WTC11 (cell line): ENCODE results near the gene DNAJC2. TPM values are rescaled to one million over a fixed set of nuclear protein-coding genes. Genes with fewer than 3 reads are reported as not detected.

ENCODE experiments used
- ATAC-seq: fragments of 200-7000 bp; cut with Tn5 transposase; 2 replicates; pipeline ENCODE4 v1.10.0; 2021; ENCODE audit warnings: mild to moderate bottlenecking, moderate library complexity
- CTCF ChIA-PET: fragments of 300-600 bp; sonication (Branson Sonifier 250); formaldehyde crosslinking; loops from one replicate; lab custom pipeline; 2021; ENCODE audit warnings: antibody characterized with exemption; lab: Charles Lee
- POLR2A ChIA-PET: fragments of 350-600 bp; sonication (Branson Sonifier 250); formaldehyde crosslinking; loops from one replicate; lab custom pipeline; 2021; ENCODE audit warnings: antibody characterized with exemption; lab: Charles Lee
- DNase-seq: peaks from one replicate; pipeline ENCODE4 v3.0.0; 2021; ENCODE audit warnings: low spot score
- H3K27ac Mint-ChIP-seq: 2 replicates; pipeline ENCODE4 v1.8.0; 2021; ENCODE audit warnings: mixed read lengths
- H3K27me3 Mint-ChIP-seq: 2 replicates; pipeline ENCODE4 v1.8.0; 2021; ENCODE audit warnings: low read depth, mild to moderate bottlenecking, moderate library complexity, mixed read lengths
- H3K36me3 Mint-ChIP-seq: 2 replicates; pipeline ENCODE4 v1.8.0; 2021; ENCODE audit warnings: mixed read lengths
- H3K4me1 Mint-ChIP-seq: 2 replicates; pipeline ENCODE4 v1.8.0; 2022; ENCODE audit warnings: mixed read lengths
- H3K4me3 Mint-ChIP-seq: 2 replicates; pipeline ENCODE4 v1.8.0; 2021; ENCODE audit warnings: mild to moderate bottlenecking, moderate library complexity, mixed read lengths
- H3K9me3 Mint-ChIP-seq: 2 replicates; pipeline ENCODE4 v1.8.0; 2021; ENCODE audit warnings: mixed read lengths
- CREM ChIP-seq: sonication (generic); formaldehyde crosslinking; IDR thresholded peaks from 2 replicates; pipeline ENCODE4 v1.8.1; 2022; ENCODE audit warnings: mild to moderate bottlenecking, missing genetic modification reagents, moderate library complexity
- E2F4 ChIP-seq: sonication (generic); formaldehyde crosslinking; IDR thresholded peaks from 2 replicates; pipeline ENCODE4 v1.8.1; 2022; ENCODE audit warnings: low read depth, mild to moderate bottlenecking, moderate library complexity, missing genetic modification reagents, borderline replicate concordance
- GABPB1 ChIP-seq: sonication (generic); formaldehyde crosslinking; IDR thresholded peaks from 2 replicates; pipeline ENCODE4 v1.8.1; 2023; ENCODE audit warnings: mild to moderate bottlenecking, missing genetic modification reagents
- IRF1 ChIP-seq: sonication (generic); formaldehyde crosslinking; IDR thresholded peaks from 2 replicates; pipeline ENCODE4 v1.8.0; 2023; ENCODE audit warnings: missing genetic modification reagents
- NFATC4 ChIP-seq: fragments of 250-450 bp; sonication (Bioruptor Pico); IDR thresholded peaks from 2 replicates; pipeline ENCODE4 v1.9.0; 2021; ENCODE audit warnings: mild to moderate bottlenecking
- RELA ChIP-seq: sonication (generic); formaldehyde crosslinking; IDR thresholded peaks from 2 replicates; pipeline ENCODE4 v1.8.1; 2022; ENCODE audit warnings: missing genetic modification reagents, mild to moderate bottlenecking, borderline replicate concordance
- SOX15 ChIP-seq: fragments of 250-450 bp; sonication (Bioruptor Pico); IDR thresholded peaks from 2 replicates; pipeline ENCODE4 v1.9.0; 2021; ENCODE audit warnings: mild to moderate bottlenecking
- TP53 ChIP-seq: sonication (generic); formaldehyde crosslinking; IDR thresholded peaks from 2 replicates; pipeline ENCODE4 v1.8.1; 2023; ENCODE audit warnings: mild to moderate bottlenecking, missing genetic modification reagents
- ZNF219 ChIP-seq: sonication (generic); formaldehyde crosslinking; IDR thresholded peaks from 2 replicates; pipeline ENCODE4 v1.8.0; 2023; ENCODE audit warnings: missing genetic modification reagents, mild to moderate bottlenecking, borderline replicate concordance
- ZNF263 ChIP-seq: sonication (generic); formaldehyde crosslinking; IDR thresholded peaks from 2 replicates; pipeline ENCODE4 v1.8.1; 2022; ENCODE audit warnings: low read depth, mild to moderate bottlenecking, moderate library complexity, missing genetic modification reagents
- ZNF396 ChIP-seq: fragments of 250-450 bp; sonication (Bioruptor Pico); IDR thresholded peaks from 2 replicates; pipeline ENCODE4 v1.8.0; 2021; ENCODE audit warnings: mild to moderate bottlenecking, moderate library complexity, borderline replicate concordance
- ZNF423 ChIP-seq: fragments of 250-450 bp; sonication (Bioruptor Pico); IDR thresholded peaks from 2 replicates; pipeline ENCODE4 v2.1.2; 2022; ENCODE audit warnings: mild to moderate bottlenecking, moderate library complexity
- ZNF532 ChIP-seq: fragments of 250-450 bp; sonication (Bioruptor Pico); IDR thresholded peaks from 2 replicates; pipeline ENCODE4 v1.9.0; 2021; ENCODE audit warnings: mild to moderate bottlenecking, borderline replicate concordance
- ZNF671 ChIP-seq: fragments of 250-450 bp; sonication (Bioruptor Pico); IDR thresholded peaks from 2 replicates; pipeline ENCODE4 v1.8.0; 2021; ENCODE audit warnings: mild to moderate bottlenecking
- ZSCAN18 ChIP-seq: fragments of 250-450 bp; sonication (Bioruptor Pico); IDR thresholded peaks from 2 replicates; pipeline ENCODE4 v2.1.2; 2022; ENCODE audit warnings: mild to moderate bottlenecking, moderate library complexity
- total RNA-seq: library from RNA; stranded (reverse); gene quantifications from 3 replicates; pipeline ENCODE4 v1.2.3, GENCODE V29; 2021
- TF ChIP-seq, protein P1 (sequence below): fragments of 250-450 bp; sonication (Bioruptor Pico); IDR thresholded peaks from 2 replicates; pipeline ENCODE4 v1.9.0; 2021; ENCODE audit warnings: mild to moderate bottlenecking
- TF ChIP-seq, protein P2 (sequence below): sonication (generic); formaldehyde crosslinking; IDR thresholded peaks from 2 replicates; pipeline ENCODE4 v1.8.1; 2023; ENCODE audit warnings: mild to moderate bottlenecking, missing genetic modification reagents, moderate library complexity
- TF ChIP-seq, protein P3 (sequence below): sonication (generic); formaldehyde crosslinking; IDR thresholded peaks from 2 replicates; pipeline ENCODE4 v1.8.1; 2023; ENCODE audit warnings: mild to moderate bottlenecking, missing genetic modification reagents, moderate library complexity
- TF ChIP-seq, protein P4 (sequence below): fragments of 250-450 bp; sonication (Bioruptor Pico); conservative IDR thresholded peaks from 2 replicates; pipeline ENCODE4 v1.9.0; 2021; ENCODE audit warnings: mild to moderate bottlenecking

The DNAJC2 gene
- total RNA-seq, 1 experiment from 2014 or later, result 39.7 TPM

DNA sequence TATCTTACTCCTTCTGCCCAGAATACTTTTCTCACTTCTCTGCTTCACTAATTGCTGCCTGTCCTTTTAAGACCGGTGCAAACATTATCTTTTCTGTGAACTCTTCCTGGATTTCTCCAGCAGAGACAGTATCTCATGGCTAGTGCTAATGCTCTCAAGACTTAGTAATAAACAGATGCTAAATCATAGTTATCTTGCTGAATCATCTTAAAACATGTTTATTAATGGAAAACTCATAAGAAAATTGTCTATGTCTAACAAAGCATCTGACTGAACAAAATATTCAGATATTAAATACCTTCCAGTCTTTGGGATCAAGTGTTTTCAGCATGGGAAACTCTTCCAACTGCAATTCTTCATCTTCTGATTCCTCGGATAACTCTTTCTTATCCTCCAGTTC, 3.1 kb downstream of the DNAJC2 start (continued):
- TF ChIP-seq, protein P1, sequence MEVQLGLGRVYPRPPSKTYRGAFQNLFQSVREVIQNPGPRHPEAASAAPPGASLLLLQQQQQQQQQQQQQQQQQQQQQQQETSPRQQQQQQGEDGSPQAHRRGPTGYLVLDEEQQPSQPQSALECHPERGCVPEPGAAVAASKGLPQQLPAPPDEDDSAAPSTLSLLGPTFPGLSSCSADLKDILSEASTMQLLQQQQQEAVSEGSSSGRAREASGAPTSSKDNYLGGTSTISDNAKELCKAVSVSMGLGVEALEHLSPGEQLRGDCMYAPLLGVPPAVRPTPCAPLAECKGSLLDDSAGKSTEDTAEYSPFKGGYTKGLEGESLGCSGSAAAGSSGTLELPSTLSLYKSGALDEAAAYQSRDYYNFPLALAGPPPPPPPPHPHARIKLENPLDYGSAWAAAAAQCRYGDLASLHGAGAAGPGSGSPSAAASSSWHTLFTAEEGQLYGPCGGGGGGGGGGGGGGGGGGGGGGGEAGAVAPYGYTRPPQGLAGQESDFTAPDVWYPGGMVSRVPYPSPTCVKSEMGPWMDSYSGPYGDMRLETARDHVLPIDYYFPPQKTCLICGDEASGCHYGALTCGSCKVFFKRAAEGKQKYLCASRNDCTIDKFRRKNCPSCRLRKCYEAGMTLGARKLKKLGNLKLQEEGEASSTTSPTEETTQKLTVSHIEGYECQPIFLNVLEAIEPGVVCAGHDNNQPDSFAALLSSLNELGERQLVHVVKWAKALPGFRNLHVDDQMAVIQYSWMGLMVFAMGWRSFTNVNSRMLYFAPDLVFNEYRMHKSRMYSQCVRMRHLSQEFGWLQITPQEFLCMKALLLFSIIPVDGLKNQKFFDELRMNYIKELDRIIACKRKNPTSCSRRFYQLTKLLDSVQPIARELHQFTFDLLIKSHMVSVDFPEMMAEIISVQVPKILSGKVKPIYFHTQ, result no peak
- TF ChIP-seq ZNF671 (CRISPR knock-in tag), result no peak
- no peak for TF ChIP-seq E2F4 (CRISPR knock-in tag)
- TF ChIP-seq TP53 (CRISPR knock-in tag), result no peak
- no peak for TF ChIP-seq ZNF396 (CRISPR knock-in tag)

GRCh38 chr7:103338864-103339263, 5.7 kb downstream of the DNAJC2 start:
- DNase-seq (no peak), ATAC-seq (no peak)
- Mint-ChIP-seq H3K4me1 (peaks cover 5% of the 10 kb centered on the region; the same call in 1 of the 2 replicates), H3K27ac (no peak overlapping the region), H3K27me3 (no peaks in the 10 kb centered on the region), H3K36me3 (peaks cover 54% of the 10 kb centered on the region), H3K4me3 (no peak overlapping the region), H3K9me3 (no peaks in the 10 kb centered on the region)
- ChIA-PET CTCF (no interaction called here), POLR2A (no interaction called here)
- TF ChIP-seq, protein P2, sequence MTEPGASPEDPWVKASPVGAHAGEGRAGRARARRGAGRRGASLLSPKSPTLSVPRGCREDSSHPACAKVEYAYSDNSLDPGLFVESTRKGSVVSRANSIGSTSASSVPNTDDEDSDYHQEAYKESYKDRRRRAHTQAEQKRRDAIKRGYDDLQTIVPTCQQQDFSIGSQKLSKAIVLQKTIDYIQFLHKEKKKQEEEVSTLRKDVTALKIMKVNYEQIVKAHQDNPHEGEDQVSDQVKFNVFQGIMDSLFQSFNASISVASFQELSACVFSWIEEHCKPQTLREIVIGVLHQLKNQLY, result no peak
- TF ChIP-seq ZNF532 (CRISPR knock-in tag), result no peak
- no peak for TF ChIP-seq GABPB1
- no peak for TF ChIP-seq ZNF423 (CRISPR knock-in tag)
- TF ChIP-seq ZSCAN18 (CRISPR knock-in tag), result no peak
- TF ChIP-seq IRF1 (CRISPR knock-in tag), result no peak
- TF ChIP-seq ZNF219 (CRISPR knock-in tag), result no peak
- TF ChIP-seq RELA (CRISPR knock-in tag), result no peak
- TF ChIP-seq NFATC4 (CRISPR knock-in tag), result no peak
- TF ChIP-seq, protein P1, result no peak
- no peak for TF ChIP-seq SOX15 (CRISPR knock-in tag)
- no peak for TF ChIP-seq ZNF263 (CRISPR knock-in tag)
- TF ChIP-seq, protein P3, sequence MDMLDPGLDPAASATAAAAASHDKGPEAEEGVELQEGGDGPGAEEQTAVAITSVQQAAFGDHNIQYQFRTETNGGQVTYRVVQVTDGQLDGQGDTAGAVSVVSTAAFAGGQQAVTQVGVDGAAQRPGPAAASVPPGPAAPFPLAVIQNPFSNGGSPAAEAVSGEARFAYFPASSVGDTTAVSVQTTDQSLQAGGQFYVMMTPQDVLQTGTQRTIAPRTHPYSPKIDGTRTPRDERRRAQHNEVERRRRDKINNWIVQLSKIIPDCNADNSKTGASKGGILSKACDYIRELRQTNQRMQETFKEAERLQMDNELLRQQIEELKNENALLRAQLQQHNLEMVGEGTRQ (CRISPR knock-in tag), result no peak
- no peak for TF ChIP-seq CREM (CRISPR knock-in tag)
- TF ChIP-seq, protein P4, sequence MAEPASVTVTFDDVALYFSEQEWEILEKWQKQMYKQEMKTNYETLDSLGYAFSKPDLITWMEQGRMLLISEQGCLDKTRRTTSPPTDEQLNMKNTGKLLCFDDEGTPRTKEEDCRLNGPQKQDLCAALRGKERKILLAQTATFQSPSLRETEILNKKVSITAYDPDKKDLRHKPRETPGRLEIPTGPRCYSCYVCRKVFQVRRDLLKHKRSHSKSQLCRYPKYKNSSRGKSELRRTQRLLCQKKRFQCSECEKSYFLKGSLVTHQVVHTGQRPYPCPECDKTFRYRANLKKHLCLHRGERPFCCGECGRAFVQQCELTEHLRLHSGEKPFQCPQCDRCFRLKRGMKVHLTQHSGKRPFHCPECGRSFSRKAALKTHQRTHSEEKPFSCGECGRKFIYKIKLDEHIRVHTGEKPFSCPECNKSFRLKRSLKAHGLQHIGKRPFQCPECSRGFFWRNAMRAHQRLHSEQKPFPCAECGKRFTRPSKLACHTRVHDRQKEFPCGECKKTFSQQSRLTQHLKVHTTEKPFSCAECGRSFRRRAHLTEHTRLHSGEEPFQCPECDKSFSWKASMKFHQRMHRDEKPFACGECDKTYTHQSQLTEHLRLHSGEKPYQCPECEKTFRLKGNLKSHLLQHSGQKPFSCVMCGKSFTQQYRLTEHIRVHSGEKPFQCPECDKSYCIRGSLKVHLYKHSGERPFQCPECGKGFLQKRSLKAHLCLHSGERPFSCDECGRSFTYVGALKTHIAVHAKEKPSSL, result no peak
